LNCAP (cell line): ENCODE results near the gene NPDC1.

Source experiments
- TF ChIP-seq, protein P1 (sequence below): fragments of 450-650 bp; IDR thresholded peaks from 2 replicates; pipeline ENCODE4 v1.5.1; 2017; ENCODE audit warnings: mild to moderate bottlenecking

Gene NPDC1

DNA sequence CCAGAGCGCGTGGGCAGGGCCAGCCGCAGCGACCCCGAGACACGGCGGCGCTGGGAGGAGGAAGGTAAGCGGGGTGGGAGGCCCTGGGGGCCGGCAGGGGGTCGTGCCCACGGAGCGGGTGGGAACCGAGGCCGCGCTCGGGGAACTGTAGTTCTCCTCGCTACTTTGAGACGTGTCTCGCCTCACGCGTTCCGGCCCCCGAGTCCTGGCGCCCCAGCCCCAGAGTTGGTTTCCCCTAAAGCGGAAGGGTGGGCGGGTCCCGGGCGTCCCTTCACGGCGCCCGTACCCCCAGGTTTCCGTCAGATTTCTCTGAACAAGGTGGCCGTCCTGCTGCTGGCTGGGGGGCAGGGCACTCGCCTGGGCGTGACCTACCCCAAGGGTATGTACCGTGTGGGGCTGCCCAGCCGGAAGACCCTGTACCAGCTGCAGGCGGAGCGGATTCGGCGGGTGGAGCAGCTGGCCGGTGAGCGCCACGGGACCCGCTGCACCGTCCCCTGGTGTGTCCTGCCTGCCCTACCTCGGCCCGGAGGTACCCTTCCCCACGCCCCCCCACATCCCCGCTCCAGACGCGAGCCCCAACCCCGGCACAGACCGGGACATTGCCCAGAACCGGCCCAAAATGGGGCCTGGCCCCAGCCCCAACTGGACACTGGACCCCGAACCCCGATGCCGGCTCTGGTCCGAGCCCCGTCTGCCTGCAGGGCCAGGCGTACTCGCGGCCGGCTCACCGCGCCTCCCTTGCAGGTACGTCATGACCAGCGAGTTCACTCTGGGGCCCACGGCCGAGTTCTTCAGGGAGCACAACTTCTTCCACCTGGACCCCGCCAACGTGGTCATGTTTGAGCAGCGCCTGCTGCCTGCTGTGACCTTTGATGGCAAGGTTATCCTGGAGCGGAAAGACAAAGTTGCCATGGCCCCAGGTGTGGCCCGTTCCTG lies 32.0 kb upstream of the NPDC1 start:
- TF ChIP-seq, protein P1, sequence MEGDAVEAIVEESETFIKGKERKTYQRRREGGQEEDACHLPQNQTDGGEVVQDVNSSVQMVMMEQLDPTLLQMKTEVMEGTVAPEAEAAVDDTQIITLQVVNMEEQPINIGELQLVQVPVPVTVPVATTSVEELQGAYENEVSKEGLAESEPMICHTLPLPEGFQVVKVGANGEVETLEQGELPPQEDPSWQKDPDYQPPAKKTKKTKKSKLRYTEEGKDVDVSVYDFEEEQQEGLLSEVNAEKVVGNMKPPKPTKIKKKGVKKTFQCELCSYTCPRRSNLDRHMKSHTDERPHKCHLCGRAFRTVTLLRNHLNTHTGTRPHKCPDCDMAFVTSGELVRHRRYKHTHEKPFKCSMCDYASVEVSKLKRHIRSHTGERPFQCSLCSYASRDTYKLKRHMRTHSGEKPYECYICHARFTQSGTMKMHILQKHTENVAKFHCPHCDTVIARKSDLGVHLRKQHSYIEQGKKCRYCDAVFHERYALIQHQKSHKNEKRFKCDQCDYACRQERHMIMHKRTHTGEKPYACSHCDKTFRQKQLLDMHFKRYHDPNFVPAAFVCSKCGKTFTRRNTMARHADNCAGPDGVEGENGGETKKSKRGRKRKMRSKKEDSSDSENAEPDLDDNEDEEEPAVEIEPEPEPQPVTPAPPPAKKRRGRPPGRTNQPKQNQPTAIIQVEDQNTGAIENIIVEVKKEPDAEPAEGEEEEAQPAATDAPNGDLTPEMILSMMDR = no peak

GRCh38 chr9:137077010-137077747 lies 31.2 kb upstream of the NPDC1 start, which contains the start of gene UAP1L1:
Gene UAP1L1, plus strand, starts transcription at chr9:137077517. Its CDS starts 16 bp downstream, at chr9:137077533.
- TF ChIP-seq, protein P1 = no peak

DNA sequence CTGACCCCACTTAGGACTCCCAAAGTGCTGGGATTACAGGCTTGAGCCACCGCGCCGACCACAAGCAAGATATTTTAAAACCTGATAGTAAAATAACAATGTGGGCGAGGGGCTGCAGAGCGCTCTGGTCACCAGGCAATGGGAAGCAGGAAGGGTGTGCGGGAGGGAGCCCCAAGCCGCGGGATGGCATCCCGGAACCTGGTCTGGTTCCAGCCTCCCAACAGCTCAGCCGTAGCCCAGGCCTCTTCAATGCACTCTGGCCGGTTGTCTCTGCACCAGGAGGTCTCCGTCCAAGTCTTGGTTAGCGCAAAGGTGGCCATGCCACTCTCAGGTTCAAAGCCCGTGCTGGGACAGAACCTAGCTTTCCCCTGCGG lies 30.6 kb upstream of the NPDC1 start:
- TF ChIP-seq, protein P1 = no peak

DNA sequence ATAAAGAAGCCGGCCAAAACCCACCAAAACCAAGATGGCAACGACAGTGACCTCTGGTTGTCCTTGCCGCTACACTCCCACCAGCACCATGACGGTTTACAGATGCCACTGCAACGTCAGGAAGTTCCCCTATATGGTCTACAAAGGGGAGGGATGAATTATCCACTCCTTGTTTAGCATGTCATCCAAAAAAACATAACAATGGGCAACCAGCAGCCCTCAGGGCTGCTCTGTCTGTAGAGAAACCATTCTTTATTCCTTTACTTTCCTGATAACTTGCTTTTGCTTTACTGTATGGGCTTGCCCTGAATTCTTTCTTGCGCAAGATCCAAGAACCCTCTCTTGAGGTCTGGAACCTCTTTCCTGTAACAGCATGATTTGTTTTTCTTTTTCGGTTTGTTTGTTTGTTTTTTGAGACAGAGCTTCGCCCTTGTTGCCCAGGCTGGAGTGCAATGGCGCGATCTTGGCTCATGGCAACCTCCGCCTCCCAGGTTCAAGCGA lies 29.3 kb upstream of the NPDC1 start:
- TF ChIP-seq, protein P1 = no peak

GRCh38 chr9:137074657-137075274 lies 28.8 kb upstream of the NPDC1 start:
- TF ChIP-seq, protein P1 = no peak

GRCh38 chr9:137073992-137074399 lies 28.0 kb upstream of the NPDC1 start:
- TF ChIP-seq, protein P1 = no peak

DNA sequence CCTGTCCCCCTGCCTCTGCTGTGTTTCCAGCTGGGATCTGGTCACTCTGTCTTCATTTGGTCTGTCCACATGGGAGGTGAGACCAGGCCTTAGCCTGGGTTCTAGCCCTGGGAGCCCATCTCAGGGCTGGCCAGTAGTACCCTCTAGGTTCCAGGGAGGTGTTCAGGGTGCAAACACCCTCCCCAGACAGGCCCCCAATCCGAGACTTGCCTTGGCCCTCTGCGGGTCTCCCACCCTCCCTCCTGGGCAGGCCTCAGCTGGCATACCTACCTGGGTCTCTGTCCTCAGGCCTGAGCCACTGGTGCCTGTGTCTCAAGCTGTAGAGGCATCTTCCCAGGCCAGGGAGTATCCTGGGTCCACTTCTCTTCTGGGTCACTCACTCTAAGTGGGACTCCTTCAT lies 25.3 kb upstream of the NPDC1 start:
- TF ChIP-seq, protein P1 = no peak
